Upper lobe of left lung (tissue), 6 donors: Measurements from ENCODE around the gene G0S2. TPM values are rescaled to one million over a fixed set of nuclear protein-coding genes. Genes with fewer than 3 reads are reported as not detected.

Experiments
- ATAC-seq, 2 donors: fragments of 200-7000 bp; cut with Tn5 transposase; one replicate each; pipeline ENCODE4 v1.9.1; 2022; ENCODE audit warnings: mild to moderate bottlenecking in 2 of 2, moderate library complexity in 2 of 2; ENCODE audit not compliant: low FRiP score in 2 of 2
- DNase-seq, 2 donors: peaks; one replicate each; pipeline ENCODE4 v3.0.0-alpha.2; 2019 to 2020
- H3K27ac ChIP-seq, 4 donors: fragments of 200-600 bp; sonication (generic); one replicate each; pipeline ENCODE4 v1.5.1; 2016 to 2019
- H3K27me3 ChIP-seq, 4 donors: fragments of 200-600 bp; sonication (generic); one replicate each; pipeline ENCODE4 v1.5.1; 2017 to 2019
- H3K36me3 ChIP-seq, 4 donors: fragments of 200-600 bp; sonication (generic); one replicate each; pipeline ENCODE4 v1.5.1; 2016 to 2019
- H3K4me1 ChIP-seq, 4 donors: fragments of 200-600 bp; sonication (generic); one replicate each; pipeline ENCODE4 v1.5.1; 2018 to 2019
- H3K4me3 ChIP-seq, 4 donors: fragments of 200-600 bp; sonication (generic); one replicate each; pipeline ENCODE4 v1.5.1; 2017 to 2019; ENCODE audit warnings: mild to moderate bottlenecking in 2 of 4, moderate library complexity in 1 of 4
- H3K9me3 ChIP-seq, 4 donors: fragments of 200-600 bp; sonication (generic); one replicate each; pipeline ENCODE4 v1.5.1; 2018 to 2019
- CTCF ChIP-seq, 6 experiments: fragments of 450-650 bp in 4 of 6; fragments of 200-600 bp in 2 of 6; sonication (generic) in 2 of 6; IDR thresholded peaks; one replicate each; pipeline ENCODE4 v1.5.1; 2016 to 2019; ENCODE audit warnings: antibody characterized with exemption in 6 of 6
- EP300 ChIP-seq, 4 donors: sonication (generic); formaldehyde crosslinking; IDR thresholded peaks; one replicate each; pipeline ENCODE4 v1.5.1; 2017; ENCODE audit warnings: antibody characterized with exemption in 4 of 4, control low read depth in 2 of 4
- POLR2A ChIP-seq, 4 donors: fragments of 450-650 bp; IDR thresholded peaks; one replicate each; pipeline ENCODE4 v1.5.1; 2016 to 2017; ENCODE audit warnings: antibody characterized with exemption in 4 of 4, mild to moderate bottlenecking in 2 of 4
- POLR2AphosphoS5 ChIP-seq, 2 donors: sonication (generic); formaldehyde crosslinking; IDR thresholded peaks; one replicate each; pipeline ENCODE4 v1.5.1; 2017; ENCODE audit warnings: antibody characterized with exemption in 2 of 2
- WGBS, 2 donors: methylation state at CpG; one replicate each; pipeline ENCODE4 v1.1.5; 2017 to 2018; 5-methylcytosine and 5-hydroxymethylcytosine counted together
- total RNA-seq, 6 donors: library from RNA; depleted of rRNA in 4 of 6; stranded (reverse); fragments of >200 nt in 4 of 6; gene quantifications; one replicate each; pipeline versions ENCODE4 v1.1.0 to v1.2.1, GENCODE V29; 2016 to 2021
- donor health status: DM: no; HTN: no; CAD: no; lungs with moderate emphysema.
- donor health status: DM: no; HTN: yes; CAD: no; lungs with severe emphysema.

G0S2 gene
- total RNA-seq, 6 donors from 2014 or later = 14.4 to 108 (median 46.0) TPM

GRCh38 chr1:209688746-209689234 lies 13.6 kb downstream of the G0S2 start:
- H3K4me3 ChIP-seq = no peak overlapping the region
- no peaks in the 10 kb centered on the region for H3K27me3 ChIP-seq
- 67 to 87% methylated on average over 1 of the region's 1 CpG for WGBS, 2 donors
- H3K27ac ChIP-seq = peak overlapping the region in 1 of 4 donors; percentile 10
- TF ChIP-seq EP300 (IDR thresholded peaks at IDR 0.05) (no peak), CTCF (IDR thresholded peaks at IDR 0.05) (no peak), POLR2A (IDR thresholded peaks at IDR 0.05) (no peak), POLR2AphosphoS5 (IDR thresholded peaks at IDR 0.05) (no peak)
- ATAC-seq (peak in 1 of 2 donors; percentile 55), DNase-seq (no peak)
- no peaks in the 10 kb centered on the region for H3K9me3 ChIP-seq
- peaks cover 4 to 19% (median 12%) of the 10 kb centered on the region in 4 donors for H3K4me1 ChIP-seq
- no peaks in the 10 kb centered on the region for H3K36me3 ChIP-seq

GRCh38 chr1:209689477-209689876 lies 14.3 kb downstream of the G0S2 start:
- no peak for ATAC-seq
- Histone ChIP-seq H3K9me3 (no peaks in the 10 kb centered on the region), H3K36me3 (no peaks in the 10 kb centered on the region), H3K27ac (no peak overlapping the region), H3K27me3 (no peaks in the 10 kb centered on the region), H3K4me3 (no peak overlapping the region), H3K4me1 (peaks cover 4 to 19% (median 12%) of the 10 kb centered on the region in 4 donors)
- TF ChIP-seq POLR2A (IDR thresholded peaks at IDR 0.05) (no peak), CTCF (IDR thresholded peaks at IDR 0.05) (no peak), POLR2AphosphoS5 (IDR thresholded peaks at IDR 0.05) (no peak), EP300 (IDR thresholded peaks at IDR 0.05) (no peak)
- 70 to 81% methylated on average over 4 of the region's 4 CpGs for WGBS, 2 donors
- DNase-seq = no peak

GRCh38 chr1:209691237-209691636 lies 16.0 kb downstream of the G0S2 start:
- H3K4me3 ChIP-seq = no peak overlapping the region
- ATAC-seq (no peak), DNase-seq (no peak)
- TF ChIP-seq CTCF (IDR thresholded peaks at IDR 0.05) = no peak
- TF ChIP-seq POLR2AphosphoS5 (IDR thresholded peaks at IDR 0.05) = no peak
- TF ChIP-seq POLR2A (IDR thresholded peaks at IDR 0.05) = no peak
- H3K36me3 ChIP-seq = no peaks in the 10 kb centered on the region
- WGBS, 2 donors = 41 to 59% methylated on average over 3 of the region's 3 CpGs
- no peak overlapping the region for H3K27ac ChIP-seq
- H3K27me3 ChIP-seq = no peaks in the 10 kb centered on the region
- H3K4me1 ChIP-seq = peaks cover 4 to 12% (median 7%) of the 10 kb centered on the region in 4 donors
- no peaks in the 10 kb centered on the region for H3K9me3 ChIP-seq

- WGBS, 2 donors = 50 to 62% methylated on average over 4 of the region's 4 CpGs
- Histone ChIP-seq H3K4me1 (peaks cover 4 to 12% (median 8%) of the 10 kb centered on the region in 4 donors), H3K4me3 (no peak overlapping the region), H3K27ac (peak overlapping the region in 1 of 4 donors; percentile 31), H3K36me3 (no peaks in the 10 kb centered on the region), H3K27me3 (no peaks in the 10 kb centered on the region), H3K9me3 (no peaks in the 10 kb centered on the region)
- ATAC-seq (no peak), DNase-seq (no peak)
- TF ChIP-seq POLR2A (IDR thresholded peaks at IDR 0.05) = no peak
- TF ChIP-seq CTCF (IDR thresholded peaks at IDR 0.05) = no peak
- TF ChIP-seq EP300 (IDR thresholded peaks at IDR 0.05) = no peak
- no peak for TF ChIP-seq POLR2AphosphoS5 (IDR thresholded peaks at IDR 0.05)
Measured at GRCh38 chr1:209692296-209692695, 17.1 kb downstream of the G0S2 start.
